Hypothalamus (tissue), 51 donors: ENCODE results near the gene KRT17.
A peak's percentile ranks its signal among the peaks of the same experiment; 100 is the strongest.
"Not testable (repeated sequence)": the region's sequence is repeated elsewhere in the genome, so short reads cannot be mapped to it uniquely, and the experiment has no call there.

ENCODE experiments used
- DNase-seq, 51 donors: peaks; one replicate each; lab custom pipeline; 2025; lab: John Stamatoyannopoulos, UW

The KRT17 gene

DNA sequence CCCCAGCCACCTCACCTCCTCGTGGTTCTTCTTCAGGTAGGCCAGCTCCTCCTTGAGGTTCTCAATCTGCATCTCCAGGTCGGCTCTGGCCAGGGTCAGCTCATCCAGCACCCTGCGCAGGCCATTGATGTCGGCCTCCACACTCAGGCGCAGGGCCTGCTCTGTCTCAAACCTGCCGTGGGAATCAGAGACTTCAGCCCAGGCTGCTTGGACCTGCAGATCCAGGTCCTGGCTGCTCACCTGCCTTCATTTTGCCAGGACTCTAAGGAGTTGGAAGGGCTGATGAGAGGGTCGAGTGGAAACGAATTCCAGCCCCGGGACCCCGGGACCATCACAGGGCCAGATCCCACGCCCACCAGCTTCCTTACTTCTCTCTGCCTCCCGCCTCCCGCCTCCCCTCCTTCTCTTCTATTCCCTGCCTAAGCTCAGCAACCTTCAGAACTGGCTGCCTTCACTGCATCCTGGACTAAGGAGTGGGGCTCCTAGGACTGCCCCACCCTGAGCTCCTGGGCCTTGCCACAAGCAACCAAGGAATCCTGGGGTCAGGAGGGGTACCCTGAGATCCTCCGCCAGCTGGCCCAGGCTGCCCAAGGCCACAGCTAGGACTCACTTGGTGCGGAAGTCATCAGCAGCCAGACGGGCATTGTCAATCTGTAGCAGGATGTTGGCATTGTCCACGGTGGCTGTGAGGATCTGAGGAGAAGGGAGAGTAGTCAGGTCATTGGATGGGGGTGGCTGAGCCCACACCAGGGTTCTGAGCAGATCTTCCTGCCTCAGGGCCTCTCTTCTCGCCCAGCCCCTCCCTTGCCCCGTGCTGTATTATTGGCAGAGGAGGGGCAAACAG is 1.8 kb downstream of the KRT17 start:
- DNase-seq, result not testable (repeated sequence)

DNA sequence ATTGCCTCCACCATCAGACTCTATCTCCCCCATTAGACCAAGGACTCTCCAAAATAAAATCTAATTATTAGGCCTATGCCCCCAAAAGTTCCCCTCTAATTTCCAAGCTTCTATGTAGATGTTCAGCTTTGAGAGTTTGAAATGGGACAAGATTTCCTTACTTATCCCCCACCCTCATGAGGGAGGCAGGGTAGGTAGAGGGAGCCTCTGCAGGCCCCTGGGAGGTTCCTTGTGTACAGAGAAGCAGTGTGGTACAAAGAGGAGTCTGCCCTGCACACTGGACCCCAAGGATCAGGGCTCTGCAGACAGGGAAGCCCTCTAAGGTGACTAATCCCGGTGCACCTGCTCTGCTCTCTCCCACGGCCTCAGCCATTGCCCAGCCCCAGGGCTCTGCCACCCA is 2.5 kb downstream of the KRT17 start:
- DNase-seq, result no peak

DNA sequence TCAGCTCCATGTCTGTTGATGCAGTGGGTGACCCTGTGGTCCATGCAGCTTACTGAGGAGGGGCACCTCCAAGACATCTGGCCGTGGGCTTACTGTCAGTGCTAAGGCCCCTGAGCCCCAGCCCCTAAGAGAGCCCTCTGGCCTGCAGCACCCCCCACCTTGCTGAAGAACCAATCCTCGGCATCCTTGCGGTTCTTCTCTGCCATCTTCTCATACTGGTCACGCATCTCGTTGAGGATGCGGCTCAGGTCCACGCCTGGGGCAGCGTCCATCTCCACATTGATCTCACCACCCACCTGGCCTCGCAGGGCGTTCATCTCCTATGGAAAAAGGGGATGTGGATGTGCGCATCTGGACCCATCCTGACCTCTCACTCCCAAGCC is 2.9 kb downstream of the KRT17 start:
- DNase-seq, result not testable (repeated sequence)

DNA sequence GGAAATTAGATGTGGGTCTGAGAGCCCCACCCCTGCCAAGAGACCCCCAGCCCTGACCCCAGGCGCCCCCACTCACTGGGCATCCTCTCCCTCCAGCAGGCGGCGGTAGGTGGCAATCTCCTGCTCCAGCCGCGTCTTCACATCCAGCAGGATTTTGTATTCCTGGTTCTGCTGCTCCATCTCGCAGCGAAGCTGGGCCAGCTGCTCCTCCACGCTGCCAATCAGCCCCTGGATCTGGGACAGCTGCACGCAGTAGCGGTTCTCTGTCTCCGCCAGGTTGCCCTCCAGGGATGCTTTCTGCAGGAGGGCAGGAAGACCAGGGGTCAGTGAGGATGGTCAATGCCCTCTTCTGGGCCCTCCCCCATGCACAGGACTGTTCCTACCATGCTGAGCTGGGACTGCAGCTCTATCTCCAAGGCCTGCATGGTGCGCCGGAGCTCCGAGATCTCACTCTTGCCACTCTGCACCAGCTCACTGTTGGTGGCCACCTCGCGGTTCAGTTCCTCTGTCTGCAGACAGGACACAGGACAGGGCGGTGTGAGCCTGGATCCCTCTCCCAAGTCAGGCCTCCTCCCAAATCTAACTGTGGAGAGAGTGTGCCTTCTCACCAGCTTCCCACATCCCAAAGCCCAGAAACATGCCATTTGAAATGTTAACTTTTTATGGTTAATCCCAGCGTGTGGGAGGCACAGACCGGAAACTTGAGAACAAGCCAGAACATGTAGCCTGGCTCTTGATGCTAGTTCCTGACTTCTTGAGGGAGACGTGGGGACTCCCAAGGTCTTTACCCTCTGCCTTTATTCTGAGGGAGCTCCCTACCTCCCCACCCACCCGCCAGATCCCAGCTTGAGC is 3.6 kb downstream of the KRT17 start:
- DNase-seq, result no peak

DNA sequence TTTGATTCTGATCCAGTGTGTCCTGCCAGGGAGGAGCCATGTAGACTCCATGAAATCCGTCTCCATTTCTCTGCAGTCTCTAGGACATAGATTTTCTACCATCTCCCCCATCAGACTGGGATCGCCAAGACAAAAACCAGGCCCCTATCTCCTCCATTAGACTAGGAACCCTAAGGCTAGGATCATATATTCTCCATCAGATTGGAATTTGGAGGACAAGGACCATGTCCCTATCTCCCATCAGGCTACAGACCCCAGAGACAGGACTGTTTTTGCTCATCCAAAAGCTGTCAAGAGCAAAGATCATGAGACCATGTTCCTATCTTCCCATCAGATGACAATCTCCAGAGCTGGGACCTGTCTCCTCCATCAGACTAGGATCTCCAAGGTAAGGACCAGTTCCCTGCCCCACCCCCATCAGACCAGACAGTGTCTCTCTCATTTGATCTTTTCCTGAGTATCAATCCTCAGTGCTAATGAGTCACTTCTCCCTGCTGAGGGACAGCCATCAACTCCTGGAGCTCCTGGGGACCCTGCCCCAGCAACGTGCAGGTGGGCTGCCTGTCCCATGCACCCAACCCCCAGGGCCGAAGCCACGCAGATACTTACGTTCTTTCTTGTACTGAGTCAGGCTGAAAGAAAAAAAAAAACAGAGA is 4.3 kb downstream of the KRT17 start:
- not testable (repeated sequence) for DNase-seq

DNA sequence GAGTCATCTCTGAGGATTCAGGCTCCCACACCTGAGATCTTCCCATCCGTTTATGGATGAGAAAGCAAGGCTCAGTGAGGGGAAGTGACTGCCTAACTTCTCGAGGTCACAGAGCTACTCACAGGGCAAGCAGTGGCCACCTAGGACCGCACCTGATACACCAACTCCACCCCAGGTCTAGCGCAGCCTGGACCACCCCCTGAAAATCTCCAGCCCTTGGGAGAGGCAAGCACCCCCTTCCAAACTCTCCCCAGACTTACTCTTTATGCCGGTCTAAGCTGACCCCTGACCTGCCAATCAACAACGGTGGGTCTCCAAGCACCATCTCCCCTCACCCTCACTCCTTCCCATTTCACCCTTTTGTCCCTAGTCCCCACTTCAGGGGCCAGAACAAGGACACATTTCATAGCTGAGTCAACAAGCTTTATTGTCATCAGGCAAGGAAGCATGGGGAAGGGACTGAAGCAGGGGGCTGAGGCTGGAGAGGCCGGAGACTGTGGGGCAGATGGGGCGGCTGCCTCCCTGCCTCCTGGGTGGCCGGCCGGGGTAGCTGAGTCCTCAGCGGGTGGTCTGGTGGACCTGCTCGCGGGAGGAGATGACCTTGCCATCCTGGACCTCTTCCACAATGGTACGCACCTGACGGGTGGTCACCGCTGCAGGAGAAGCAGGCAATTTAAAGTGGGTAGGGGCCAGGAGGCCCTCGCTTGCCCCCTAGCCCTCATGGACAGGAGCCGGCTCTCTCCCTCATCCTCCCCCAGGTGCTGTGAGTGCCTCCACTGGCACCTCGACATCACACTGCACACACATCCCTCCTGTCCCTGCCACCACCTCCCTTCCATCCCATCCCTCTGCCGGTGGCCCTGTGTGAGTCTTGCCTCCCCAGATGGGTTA is 5.1 kb downstream of the KRT17 start:
- DNase-seq, result no peak

DNA sequence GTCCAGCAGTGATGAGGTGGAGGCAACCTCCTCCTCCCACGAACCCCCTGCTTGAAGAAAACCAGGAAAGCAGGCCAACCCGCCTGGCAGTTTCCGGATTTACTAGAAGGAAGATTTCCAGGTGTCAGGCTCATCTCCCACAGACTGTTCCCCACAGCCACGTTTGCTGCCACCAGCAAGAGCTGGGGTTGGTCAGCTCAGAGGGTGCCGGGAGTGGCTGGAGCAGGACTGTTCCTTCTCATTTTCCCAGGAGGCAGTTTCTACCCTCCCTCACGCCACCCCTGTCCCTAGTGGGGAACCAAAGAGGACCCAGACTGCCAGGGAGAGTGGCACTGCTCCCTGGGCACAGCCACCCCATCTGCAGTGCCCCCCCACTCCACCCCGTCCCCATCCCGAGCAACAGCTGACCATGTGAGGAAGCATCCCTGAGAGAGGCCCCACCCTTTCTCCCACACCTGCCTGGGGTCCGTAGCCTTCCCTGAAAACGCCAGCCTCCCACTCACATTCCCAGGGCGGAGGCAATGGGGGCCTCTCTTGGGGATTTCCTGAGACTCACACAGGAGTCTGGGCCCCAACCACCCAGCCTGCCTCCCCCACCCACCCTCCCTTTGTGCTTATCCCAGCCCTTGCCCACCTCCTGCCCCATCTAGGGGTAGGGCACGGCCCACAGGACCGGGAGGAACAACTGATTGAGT is 5.9 kb downstream of the KRT17 start:
- no peak for DNase-seq

DNA sequence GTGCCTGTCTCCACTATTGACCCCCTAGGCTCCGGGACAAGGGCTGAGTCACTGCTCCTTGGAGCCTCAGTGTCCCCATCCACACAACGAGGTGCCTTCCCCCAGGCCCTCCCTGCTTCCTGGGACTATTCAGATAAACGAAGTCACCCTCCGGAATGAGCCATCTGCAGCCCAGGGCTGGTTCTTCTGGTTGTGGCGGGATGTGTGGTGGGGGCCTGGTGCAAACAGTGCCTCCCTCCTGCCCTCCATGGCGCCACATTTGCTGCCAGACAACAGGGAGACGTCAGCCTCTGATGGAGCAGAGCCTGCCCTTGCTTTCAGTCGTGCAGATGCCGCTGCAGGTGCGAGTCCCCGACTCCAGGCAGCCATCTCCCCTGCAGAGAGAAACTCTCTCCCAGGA is 6.7 kb downstream of the KRT17 start:
- DNase-seq, result no peak

DNA sequence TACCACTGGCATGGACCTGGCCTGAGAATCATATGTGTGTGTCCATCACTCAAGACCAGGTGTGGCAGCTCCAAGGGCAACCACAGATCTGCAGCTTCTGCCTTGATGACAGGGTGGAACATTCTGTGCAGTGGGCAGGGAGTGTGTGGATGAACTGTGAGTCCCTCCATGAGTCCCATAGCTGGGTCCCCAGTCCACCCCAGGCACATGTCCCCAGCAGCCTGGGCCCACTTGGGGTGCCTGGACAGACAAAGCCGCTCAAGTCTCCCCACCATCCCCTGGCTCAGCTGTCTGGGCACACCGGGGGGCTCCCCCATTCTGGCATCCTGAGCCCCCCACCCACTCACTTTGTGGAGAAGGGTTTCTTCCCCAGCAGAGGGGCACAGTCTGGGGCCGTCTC is 7.2 kb downstream of the KRT17 start:
- no peak for DNase-seq

DNA sequence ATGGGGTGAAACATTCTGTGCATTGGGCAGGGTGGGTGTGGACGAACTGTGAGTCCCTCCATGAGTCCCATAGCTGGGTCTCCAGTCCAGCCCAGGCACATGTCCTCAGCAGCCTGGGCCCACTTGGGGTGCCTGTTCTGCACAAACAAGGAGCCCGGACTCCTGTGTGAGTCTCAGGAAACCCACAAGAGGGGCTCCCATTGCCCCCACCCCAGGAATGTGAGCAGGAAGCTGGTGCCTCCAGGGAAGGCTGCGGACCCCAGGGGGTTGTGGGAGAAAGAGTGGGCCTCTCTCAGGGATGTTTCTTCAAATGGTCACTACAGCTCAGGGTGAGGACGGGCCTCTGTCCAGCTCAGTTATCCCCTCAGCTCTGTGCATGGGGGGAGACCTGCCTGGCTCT is 7.9 kb downstream of the KRT17 start:
- not testable (repeated sequence) for DNase-seq

DNA sequence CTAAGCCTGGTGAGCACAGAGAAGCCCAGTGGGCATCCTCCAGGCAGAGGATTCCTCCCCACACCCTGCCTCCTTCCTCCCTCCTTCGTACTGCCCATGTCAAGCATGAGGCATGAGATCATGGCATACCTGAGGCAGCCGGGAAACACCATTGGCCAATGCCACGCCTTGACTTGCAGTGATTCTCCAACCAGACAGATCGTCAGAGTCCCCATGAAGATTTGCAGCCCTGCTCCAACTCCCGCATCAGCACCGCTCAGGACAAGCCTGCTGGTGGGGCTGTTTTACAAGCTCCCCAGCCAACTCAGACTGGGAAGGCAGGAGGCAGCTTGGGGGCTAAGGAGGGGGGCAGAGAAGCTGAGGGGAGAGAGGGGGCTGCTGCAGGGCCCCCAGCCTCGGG is 8.9 kb downstream of the KRT17 start:
- no peak for DNase-seq

DNA sequence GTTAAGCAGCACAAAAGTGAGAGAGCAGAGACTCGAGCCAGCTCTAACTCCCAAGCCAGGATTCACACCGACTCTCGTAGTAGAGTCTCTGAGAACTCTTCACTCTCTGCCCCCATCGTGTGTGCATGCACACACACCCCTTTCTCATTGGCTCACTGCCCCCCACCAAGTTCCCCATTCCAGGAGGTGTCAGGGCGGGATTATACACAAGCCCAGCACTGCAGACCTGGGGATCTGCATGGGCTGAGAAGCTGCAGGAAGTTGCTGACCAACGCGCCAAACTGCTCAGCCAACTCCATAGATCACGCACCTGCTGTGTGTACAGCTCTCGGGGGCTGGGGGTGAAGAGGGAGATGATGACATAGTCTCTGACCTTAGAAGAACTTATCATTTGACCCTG is 9.6 kb downstream of the KRT17 start:
- DNase-seq, result peak in 3 of 51 donors; percentile 13 to 20 (median 16)

DNA sequence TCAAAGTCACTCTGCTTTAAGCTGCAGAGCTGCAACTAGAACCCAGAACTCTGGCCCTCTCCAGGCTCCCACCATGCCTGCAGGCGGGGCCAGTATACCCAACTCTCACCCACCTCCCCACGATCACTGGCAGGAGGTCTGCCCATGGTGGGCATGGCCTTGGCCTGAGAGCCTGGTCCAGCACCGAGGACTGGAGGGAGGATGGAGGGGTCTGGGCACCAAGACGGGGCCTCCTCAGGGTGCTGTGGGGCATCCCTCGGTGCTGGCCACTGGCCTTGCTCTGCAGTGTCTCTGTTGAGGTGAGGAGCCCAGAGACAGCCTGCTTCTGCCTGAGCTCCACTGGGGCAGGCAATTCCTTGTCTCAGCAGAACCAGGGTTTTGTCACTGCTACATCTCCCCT is 10.3 kb downstream of the KRT17 start:
- no peak for DNase-seq

DNA sequence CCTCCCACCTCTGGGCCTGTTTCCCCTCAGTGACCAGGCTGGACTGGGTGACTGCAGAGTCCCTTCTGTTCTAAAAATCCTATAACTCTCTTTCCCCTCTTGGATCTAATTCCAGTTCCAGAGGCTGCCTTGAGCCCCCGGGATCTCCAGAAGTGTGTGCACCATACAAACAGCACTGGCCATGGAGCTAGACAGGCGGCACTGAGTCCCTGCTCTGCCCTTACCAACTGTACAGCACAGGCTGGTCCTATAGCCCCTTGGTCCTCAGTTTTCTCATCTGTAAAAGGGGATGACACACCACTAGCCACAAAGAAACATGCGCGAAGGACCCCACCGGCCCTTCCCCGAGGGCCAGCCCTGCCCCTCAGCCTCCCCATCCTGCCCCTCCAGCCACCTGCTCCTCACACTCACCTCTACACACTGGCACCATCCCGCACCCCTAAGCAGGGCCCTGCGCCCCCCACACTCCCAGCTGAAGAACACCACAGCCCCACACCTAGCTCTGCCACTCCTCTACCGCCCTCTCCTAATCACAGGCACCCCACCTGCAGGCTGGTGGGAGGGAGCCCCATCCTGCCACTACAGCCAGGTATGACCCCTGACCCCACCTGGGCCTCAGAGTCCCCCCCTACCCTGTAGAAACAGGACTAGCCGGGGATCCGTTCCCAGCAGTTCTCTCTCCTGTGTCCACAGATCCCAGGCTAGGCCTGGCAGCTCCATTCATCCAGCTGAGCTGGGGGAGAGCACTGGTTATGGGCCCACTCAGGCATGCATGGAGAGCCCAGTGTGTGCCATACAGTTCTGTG is 10.9 kb downstream of the KRT17 start:
- no peak for DNase-seq

DNA sequence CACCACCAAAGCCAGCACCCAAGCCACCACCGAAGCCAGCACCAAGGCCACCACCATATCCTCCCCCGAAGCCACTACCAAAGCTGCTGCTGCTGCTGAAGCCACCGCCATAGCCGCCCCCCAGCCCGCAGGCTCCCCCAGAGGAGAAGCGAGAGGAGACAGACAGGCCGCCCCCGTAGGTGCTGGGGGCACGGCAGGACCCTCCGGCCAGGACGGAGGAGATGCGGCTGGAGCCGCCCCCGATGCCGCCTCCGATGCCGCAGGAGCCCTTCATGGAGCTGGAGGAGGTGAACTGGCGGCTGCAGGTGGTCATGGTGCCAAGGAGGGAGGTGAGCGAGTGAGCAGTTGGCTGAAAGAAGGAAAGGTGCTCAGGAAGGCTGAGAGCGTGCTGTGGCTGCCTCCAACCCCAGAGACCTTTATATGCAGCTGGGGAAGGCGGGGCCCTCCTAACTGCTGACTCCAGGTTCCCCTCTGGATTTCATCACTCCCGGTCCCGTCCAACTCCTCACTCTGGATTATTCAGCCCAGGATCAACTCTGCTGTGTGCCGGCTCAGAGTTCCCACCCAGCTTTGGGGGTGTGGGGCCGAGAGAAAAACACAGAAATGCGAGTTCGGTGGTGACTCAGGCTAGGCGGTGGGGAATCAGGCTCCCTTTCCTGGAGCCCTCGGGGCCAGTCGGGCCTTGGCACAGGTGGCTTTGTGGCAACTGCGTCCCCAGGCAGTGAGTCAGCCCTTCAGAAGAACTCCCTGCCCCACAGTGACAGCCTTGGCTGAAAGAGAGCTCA is 11.8 kb downstream of the KRT17 start, which contains the start of gene KRT16:
Gene KRT16 (minus strand): TSS at position 392 of the 785 bp plus-strand sequence. CDS start 79 bp downstream, at position 313.
- not testable (repeated sequence) for DNase-seq

DNA sequence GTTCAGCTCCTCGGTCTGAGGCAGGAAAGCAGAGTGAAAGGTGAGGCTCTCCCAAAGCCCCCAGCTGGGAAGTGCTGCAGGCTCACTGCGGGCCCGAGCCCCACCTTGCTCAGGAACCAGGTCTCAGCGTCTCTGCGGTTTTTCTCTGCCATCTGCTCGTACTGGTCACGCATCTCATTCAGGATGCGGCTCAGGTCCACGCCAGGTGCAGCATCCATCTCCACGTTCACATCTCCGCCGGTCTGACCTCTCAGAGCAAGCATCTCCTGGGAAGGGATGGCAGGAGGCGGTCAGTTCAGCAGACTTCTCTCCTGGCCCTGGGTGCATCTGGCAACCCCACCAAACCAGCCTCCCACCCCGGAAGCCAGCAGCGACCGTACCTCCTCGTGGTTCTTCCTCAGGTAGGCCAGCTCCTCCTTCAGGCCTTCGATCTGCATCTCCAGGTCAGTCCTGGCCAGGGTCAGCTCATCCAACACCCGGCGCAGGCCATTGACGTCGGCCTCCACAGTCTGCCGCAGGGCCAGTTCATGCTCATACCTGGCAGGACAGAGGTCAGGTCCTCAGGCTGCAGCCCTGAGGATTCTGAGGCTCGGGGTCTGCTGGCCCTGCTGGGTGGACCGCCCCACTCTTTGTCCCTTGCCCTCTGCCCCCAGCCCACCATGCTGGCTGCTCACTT is 13.3 kb downstream of the KRT17 start:
- DNase-seq, result no peak

DNA sequence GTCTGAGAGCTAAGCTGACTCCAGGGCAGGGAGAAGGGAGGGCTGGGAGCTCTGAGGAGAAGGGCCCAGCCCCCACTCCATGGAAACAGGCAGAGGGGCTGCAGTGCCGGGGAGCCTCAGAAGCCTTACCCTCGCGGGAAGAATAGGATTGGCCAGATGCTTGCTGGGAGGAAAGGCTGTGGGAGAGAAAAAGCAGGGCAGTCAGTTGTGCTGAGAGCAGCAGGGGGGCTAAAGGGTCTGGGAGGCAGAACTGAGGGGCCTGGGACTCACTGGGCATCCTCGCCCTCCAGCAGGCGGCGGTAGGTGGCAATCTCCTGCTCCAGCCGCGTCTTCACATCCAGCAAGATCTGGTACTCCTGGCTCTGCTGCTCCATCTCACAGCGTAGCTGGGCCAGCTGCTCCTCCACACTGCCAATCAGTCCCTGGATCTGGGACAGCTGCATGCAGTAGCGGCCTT is 14.3 kb downstream of the KRT17 start:
- not testable (repeated sequence) for DNase-seq
